Measurements from ENCODE around the gene CCDC38.

GRCh38 chr12:95880895-95881294 lies 61.5 kb downstream of the CCDC38 start:
- TF ChIP-seq CTCF (conservative IDR thresholded peaks at IDR 0.05; ENCODE audit: low read depth, low read length): no peak
- no peak for TF ChIP-seq EZH2 (IDR thresholded peaks at IDR 0.05; ENCODE audit: borderline replicate concordance, low read depth, low read length, poor library complexity, severe bottlenecking)
